Activated naive CD4-positive, alpha-beta T cell treated with anti-CD3 and anti-CD28 coated beads, Interleukin-2, amount 10 ng/mL, durations not matched to agents 7 days and 5 days (primary cell): Measurements from ENCODE around the gene ERVK3-1.
"Not testable (repeated sequence)": the region's sequence is repeated elsewhere in the genome, so short reads cannot be mapped to it uniquely, and the experiment has no call there.

ENCODE experiments used
- CTCF ChIA-PET: fragments of 350-600 bp; sonication (Branson Sonifier 250); formaldehyde crosslinking; loops from one replicate; lab custom pipeline; 2021; ENCODE audit warnings: antibody characterized with exemption; lab: Charles Lee
- DNase-seq: peaks from one replicate; pipeline ENCODE4 v3.0.0-alpha.2; 2020
- H3K27ac Mint-ChIP-seq: one replicate; pipeline ENCODE4 v1.8.0; 2021; ENCODE audit warnings: mild to moderate bottlenecking, moderate library complexity, mixed read lengths
- H3K27me3 Mint-ChIP-seq: one replicate; pipeline ENCODE4 v1.8.0; 2021; ENCODE audit warnings: mild to moderate bottlenecking, mixed read lengths
- H3K36me3 Mint-ChIP-seq: one replicate; pipeline ENCODE4 v1.8.0; 2021; ENCODE audit warnings: mixed read lengths
- H3K4me1 Mint-ChIP-seq: one replicate; pipeline ENCODE4 v1.8.0; 2021; ENCODE audit warnings: mixed read lengths
- H3K4me3 Mint-ChIP-seq: one replicate; pipeline ENCODE4 v1.8.0; 2021; ENCODE audit warnings: mild to moderate bottlenecking, moderate library complexity, mixed read lengths
- H3K9me3 Mint-ChIP-seq: one replicate; pipeline ENCODE4 v1.8.0; 2021; ENCODE audit warnings: mixed read lengths

Gene ERVK3-1

DNA sequence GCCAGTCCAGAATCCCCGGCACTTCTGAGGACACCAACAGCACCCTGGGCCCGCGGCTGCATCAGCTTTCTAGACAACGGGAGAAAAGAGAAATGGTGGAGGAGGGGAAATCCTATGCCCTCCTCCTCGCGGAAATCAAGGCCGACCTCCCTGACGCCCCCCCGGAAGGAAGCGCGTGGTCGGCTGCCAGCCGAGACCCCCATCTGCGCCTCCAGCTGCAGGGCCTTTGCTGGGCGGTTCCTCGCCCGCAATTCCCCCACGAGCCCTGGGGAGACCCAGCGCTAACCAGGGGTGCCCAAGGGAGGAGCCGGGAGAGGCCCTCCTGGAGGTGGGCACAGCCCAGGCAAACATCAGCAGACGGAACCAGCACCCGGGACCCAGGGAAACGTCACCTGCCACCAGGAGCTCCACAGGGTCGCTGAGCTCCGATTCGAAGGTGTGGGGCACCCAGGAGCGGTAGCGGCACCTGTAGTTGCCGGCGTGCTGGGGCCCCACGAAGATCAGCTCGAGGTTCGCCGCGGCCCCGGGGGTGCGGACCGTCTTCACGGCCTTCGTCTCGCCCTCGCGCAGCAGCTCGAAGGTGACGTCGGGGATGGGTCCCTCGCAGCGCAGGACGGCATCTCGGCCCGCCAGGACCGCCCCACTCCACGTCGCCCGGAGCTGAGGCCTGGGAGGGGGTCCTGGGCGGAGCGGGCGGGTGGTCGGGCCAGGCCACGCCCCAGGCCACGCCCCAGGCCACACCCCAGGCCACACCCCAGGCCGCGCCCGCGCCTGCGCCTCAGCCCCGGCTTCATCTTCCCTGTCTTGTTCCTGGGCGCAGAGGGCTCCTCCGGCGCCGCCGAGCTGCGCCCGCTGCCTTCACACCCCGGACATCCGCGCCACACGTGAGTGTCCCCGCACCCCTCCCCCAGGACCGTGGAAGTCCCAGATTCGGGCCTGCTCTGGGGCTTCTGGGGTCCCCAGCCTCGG lies 42.1 kb downstream of the ERVK3-1 start:
- H3K27ac Mint-ChIP-seq, result peak overlapping the region; percentile 72
- H3K4me1 Mint-ChIP-seq, result peaks cover 31% of the 10 kb centered on the region
- H3K9me3 Mint-ChIP-seq, result peaks cover 2% of the 10 kb centered on the region
- peaks cover 11% of the 10 kb centered on the region for H3K36me3 Mint-ChIP-seq
- H3K27me3 Mint-ChIP-seq, result peaks cover 39% of the 10 kb centered on the region
- peak overlapping the region; percentile 86 for H3K4me3 Mint-ChIP-seq
- peak; percentile 73 for DNase-seq
- CTCF ChIA-PET, result interaction anchor here (0.7 to 1.2 kb wide), 3 partner anchors 33 to 234 kb away, joined by 3 read pairs; no protein-coding TSS in a partner anchor

GRCh38 chr19:58348080-58348479 lies 42.9 kb downstream of the ERVK3-1 start:
- peaks cover 31% of the 10 kb centered on the region for H3K4me1 Mint-ChIP-seq
- H3K27me3 Mint-ChIP-seq, result peaks cover 39% of the 10 kb centered on the region
- DNase-seq, H3K9me3 Mint-ChIP-seq, H3K36me3 Mint-ChIP-seq: not testable (repeated sequence)
- H3K4me3 Mint-ChIP-seq, result peak overlapping the region; percentile 86
- peak overlapping the region; percentile 72 for H3K27ac Mint-ChIP-seq
- CTCF ChIA-PET, result interaction anchor here (1.2 kb wide), 1 partner anchor 171 kb away, joined by 3 read pairs; no protein-coding TSS in a partner anchor

GRCh38 chr19:58349590-58349989 lies 44.4 kb downstream of the ERVK3-1 start:
- no peak overlapping the region for H3K4me3 Mint-ChIP-seq
- peaks cover 42% of the 10 kb centered on the region for H3K27me3 Mint-ChIP-seq
- H3K4me1 Mint-ChIP-seq, result peaks cover 33% of the 10 kb centered on the region
- CTCF ChIA-PET, result no interaction called here
- no peak overlapping the region for H3K27ac Mint-ChIP-seq
- DNase-seq, result no peak
- H3K9me3 Mint-ChIP-seq, result no peaks in the 10 kb centered on the region
- H3K36me3 Mint-ChIP-seq, result peaks cover 8% of the 10 kb centered on the region

- peaks cover 43% of the 10 kb centered on the region for H3K27me3 Mint-ChIP-seq
- CTCF ChIA-PET, result interaction anchor here (0.6 kb wide), 1 partner anchor 12 kb away, joined by 3 read pairs; the partner anchor contains the start of gene ZNF497
- H3K9me3 Mint-ChIP-seq, result peaks cover under 1% of the 10 kb centered on the region
These were observed 45.1 kb downstream of the ERVK3-1 start for GRCh38 chr19:58350001-58350861.

GRCh38 chr19:58350871-58351557 lies 45.8 kb downstream of the ERVK3-1 start:
- Mint-ChIP-seq H3K4me1 (peaks cover 37% of the 10 kb centered on the region), H3K9me3 (peaks cover 4% of the 10 kb centered on the region), H3K27ac (no peak overlapping the region), H3K4me3 (no peak overlapping the region), H3K27me3 (peaks cover 47% of the 10 kb centered on the region), H3K36me3 (peaks cover 10% of the 10 kb centered on the region)
- CTCF ChIA-PET, result interaction anchor here (0.6 kb wide), 1 partner anchor 11 kb away, joined by 3 read pairs; the partner anchor contains the start of gene ZNF497
- DNase-seq, result no peak

More at GRCh38 chr19:58350001-58350861, 45.1 kb downstream of the ERVK3-1 start:
- H3K4me1 Mint-ChIP-seq, result peaks cover 37% of the 10 kb centered on the region
- no peak overlapping the region for H3K27ac Mint-ChIP-seq
- H3K36me3 Mint-ChIP-seq, result peaks cover 9% of the 10 kb centered on the region
- DNase-seq, result no peak
- H3K4me3 Mint-ChIP-seq, result no peak overlapping the region

GRCh38 chr19:58351558-58351878 lies 46.3 kb downstream of the ERVK3-1 start:
- H3K4me3 Mint-ChIP-seq, result no peak overlapping the region
- peaks cover 47% of the 10 kb centered on the region for H3K27me3 Mint-ChIP-seq
- no peak overlapping the region for H3K27ac Mint-ChIP-seq
- CTCF ChIA-PET, result no interaction called here
- peaks cover 41% of the 10 kb centered on the region for H3K4me1 Mint-ChIP-seq
- H3K36me3 Mint-ChIP-seq, result peaks cover 11% of the 10 kb centered on the region
- no peak for DNase-seq
- H3K9me3 Mint-ChIP-seq, result peaks cover 4% of the 10 kb centered on the region

- peaks cover 47% of the 10 kb centered on the region for H3K27me3 Mint-ChIP-seq
- peaks cover 11% of the 10 kb centered on the region for H3K36me3 Mint-ChIP-seq
These were observed 47.0 kb downstream of the ERVK3-1 start for GRCh38 chr19:58351990-58352755.

DNA sequence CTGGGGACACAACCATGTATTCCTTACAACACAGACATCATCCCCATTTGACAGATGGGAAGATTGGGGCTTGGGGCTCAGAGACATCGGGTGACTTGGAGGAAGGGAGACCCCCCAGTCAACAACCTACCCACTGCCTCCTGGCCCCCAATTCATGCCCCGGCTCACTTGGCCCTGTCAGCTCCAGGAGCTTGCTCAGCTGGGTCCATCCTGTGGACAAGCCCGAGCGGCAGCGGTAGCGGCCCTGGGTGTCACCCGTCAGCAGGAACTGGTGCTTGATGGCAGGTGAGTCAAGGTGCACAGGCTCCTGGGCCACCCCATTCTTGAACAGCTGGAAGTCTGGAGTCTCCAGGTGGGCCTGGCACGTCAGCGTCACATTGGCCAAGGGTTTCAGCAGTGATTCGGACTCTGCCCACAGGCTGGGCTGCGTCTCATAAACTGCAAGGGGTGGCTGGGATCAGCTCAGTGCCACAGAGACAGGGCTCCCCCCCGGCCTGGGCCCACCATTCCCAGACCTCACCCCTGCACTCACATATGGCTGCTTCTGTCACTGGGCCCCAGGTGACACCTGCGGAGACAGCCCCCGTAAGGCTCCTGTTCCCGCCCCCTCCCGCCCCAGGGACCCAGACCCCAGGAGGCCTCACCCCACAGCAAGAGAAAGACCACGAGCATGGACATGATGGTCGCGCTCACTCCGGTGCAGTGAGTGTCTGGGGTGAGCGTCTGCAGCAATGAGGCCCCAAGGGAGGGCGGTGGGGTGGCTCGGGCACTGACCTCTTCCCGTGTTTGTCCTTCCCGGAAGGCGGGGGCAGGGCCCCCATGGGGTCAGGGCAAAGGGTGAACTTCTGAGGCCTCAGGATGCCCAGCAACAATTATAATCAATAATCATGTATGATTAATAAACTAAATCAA lies 47.8 kb downstream of the ERVK3-1 start, which contains the start of gene A1BG:
A1BG (minus strand) TSS at position 733 of the 912 bp plus-strand sequence; CDS start at position 678, 55 bp downstream.
- CTCF ChIA-PET, result no interaction called here
- Mint-ChIP-seq H3K4me3 (no peak within 1 kb of the TSS), H3K27ac (no peak within 1 kb of the TSS), H3K27me3 (peaks cover 47% of the 10 kb centered on the region), H3K36me3 (peaks cover 10% of the 10 kb centered on the region), H3K4me1 (peaks cover 43% of the 10 kb centered on the region), H3K9me3 (peaks cover 4% of the 10 kb centered on the region)
- DNase-seq, result no peak

More at GRCh38 chr19:58351990-58352755, 47.0 kb downstream of the ERVK3-1 start:
- CTCF ChIA-PET, result no interaction called here
- H3K9me3 Mint-ChIP-seq, result peaks cover 4% of the 10 kb centered on the region
- H3K4me1 Mint-ChIP-seq, result peaks cover 43% of the 10 kb centered on the region
- H3K27ac Mint-ChIP-seq, result no peak overlapping the region
- no peak for DNase-seq
- no peak overlapping the region for H3K4me3 Mint-ChIP-seq

DNA sequence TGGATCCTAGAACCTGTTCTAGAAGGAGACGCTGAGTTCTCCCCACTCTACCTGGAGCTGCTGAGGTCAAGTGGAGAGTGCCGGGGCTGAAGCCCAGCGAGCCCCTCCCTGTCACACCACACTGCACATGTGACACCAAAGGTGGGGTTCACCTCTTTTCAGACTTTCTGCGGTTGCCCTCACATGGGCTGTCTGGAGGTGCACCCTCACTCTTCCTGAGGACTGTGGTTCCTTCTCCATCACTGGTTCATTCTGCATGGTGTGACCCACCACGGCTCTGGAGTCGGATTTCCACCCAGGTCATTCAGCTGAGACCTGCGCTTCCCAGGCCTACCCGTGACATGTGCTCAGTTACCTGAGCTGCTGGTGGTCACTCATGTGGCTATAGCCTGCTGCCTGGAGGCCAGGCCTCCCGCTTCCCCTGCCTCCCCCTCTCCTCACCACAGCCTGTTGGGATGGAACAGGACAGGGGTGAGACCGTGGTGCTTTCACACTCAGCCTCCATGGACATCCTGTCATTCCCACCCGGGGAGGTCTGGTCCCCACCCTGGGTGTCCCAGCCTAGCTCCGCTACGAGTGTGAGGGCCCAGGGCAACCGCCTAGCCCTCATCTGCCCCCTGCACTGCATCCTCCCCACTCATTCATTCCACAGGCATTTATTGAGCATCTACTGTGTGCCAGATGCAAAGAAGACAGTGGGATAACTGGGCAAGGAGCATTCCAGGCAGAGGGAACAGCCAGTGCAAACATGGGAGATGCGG lies 48.7 kb downstream of the ERVK3-1 start:
- peaks cover 4% of the 10 kb centered on the region for H3K9me3 Mint-ChIP-seq
- no peak overlapping the region for H3K4me3 Mint-ChIP-seq
- H3K36me3 Mint-ChIP-seq, result peaks cover 10% of the 10 kb centered on the region
- H3K27me3 Mint-ChIP-seq, result peaks cover 46% of the 10 kb centered on the region
- no peak for DNase-seq
- H3K27ac Mint-ChIP-seq, result no peak overlapping the region
- H3K4me1 Mint-ChIP-seq, result peaks cover 35% of the 10 kb centered on the region
- CTCF ChIA-PET, result no interaction called here

DNA sequence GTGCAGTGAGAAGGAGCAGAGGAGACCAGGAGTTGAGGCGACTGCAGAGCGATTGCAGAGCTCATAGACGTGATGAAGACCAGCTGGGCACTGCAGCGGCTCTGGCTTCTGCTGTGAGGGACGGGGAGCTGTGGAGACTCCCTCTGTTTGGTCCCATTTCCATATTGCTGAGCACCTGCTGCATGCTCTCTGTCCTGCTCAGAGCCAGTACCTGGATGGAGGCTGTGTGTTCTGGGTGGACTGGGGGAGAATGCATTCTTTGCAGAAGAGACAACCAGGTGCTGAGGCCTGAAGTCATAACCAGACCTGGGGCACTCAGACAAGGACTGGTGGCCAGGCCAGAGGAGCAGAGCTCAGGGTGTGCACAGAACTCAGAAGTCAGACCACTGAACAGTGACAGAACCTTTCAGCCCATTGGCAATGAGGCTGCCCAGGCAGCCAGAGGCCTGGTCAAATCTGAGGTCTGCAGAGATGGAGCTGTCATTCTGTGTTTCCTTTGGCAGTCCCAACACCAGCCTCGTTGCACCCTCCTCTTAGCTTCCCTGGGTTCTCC lies 49.4 kb downstream of the ERVK3-1 start:
- CTCF ChIA-PET, result no interaction called here
- H3K36me3 Mint-ChIP-seq, result peaks cover 8% of the 10 kb centered on the region
- peaks cover 4% of the 10 kb centered on the region for H3K9me3 Mint-ChIP-seq
- H3K27me3 Mint-ChIP-seq, result peaks cover 43% of the 10 kb centered on the region
- H3K27ac Mint-ChIP-seq, result no peak overlapping the region
- DNase-seq, result no peak
- H3K4me1 Mint-ChIP-seq, result peaks cover 30% of the 10 kb centered on the region
- H3K4me3 Mint-ChIP-seq, result no peak overlapping the region

DNA sequence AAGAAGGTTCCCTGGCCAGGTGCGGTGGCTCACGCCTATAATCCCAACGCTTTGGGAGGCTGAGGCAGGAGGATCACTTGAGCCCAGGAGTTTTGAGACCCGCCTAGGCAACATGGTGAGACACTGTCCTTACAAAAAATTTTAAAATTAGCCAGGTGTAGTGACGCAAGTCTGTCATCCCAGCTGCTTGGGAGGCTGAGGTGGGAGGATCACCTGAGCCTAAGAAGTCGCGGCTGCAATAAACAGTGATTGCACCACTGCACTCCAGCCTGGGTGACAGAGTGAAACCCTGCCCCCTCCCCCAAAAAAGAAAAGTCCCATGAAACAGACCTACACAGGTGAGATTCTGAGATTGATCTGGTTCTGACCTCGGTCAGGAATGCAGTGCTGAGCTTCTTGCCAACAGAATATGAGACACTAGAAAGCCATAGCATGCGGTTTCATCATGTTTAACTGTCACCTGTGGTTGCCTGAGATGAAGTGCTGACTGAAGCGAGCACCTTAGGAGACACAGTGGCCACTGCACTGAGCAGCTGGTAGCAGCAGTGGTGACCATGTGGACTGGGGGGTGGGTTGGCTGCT lies 50.1 kb downstream of the ERVK3-1 start:
- peaks cover 27% of the 10 kb centered on the region for H3K4me1 Mint-ChIP-seq
- H3K9me3 Mint-ChIP-seq, result peaks cover 4% of the 10 kb centered on the region
- peaks cover 5% of the 10 kb centered on the region for H3K36me3 Mint-ChIP-seq
- H3K27me3 Mint-ChIP-seq, result peaks cover 40% of the 10 kb centered on the region
- no peak for DNase-seq
- H3K4me3 Mint-ChIP-seq, result no peak overlapping the region
- CTCF ChIA-PET, result no interaction called here
- H3K27ac Mint-ChIP-seq, result peak overlapping the region; percentile 66
